Mesendoderm (in vitro differentiated cells): ENCODE data around the gene PPP1R12B.
A peak's percentile ranks its signal among the peaks of the same experiment; 100 is the strongest.
"Not testable (repeated sequence)": the region's sequence is repeated elsewhere in the genome, so short reads cannot be mapped to it uniquely, and the experiment has no call there.

ENCODE experiments used
- DNase-seq: peaks from one replicate; pipeline ENCODE4 v3.0.0; 2013
- H2AK5ac ChIP-seq: 2 replicates; pipeline ENCODE4 v1.6.1; 2013; ENCODE audit warnings: low read length, inconsistent platforms
- H2BK120ac ChIP-seq: 2 replicates; pipeline ENCODE4 v1.6.1; 2013; ENCODE audit warnings: low read depth, mild to moderate bottlenecking, low read length, moderate library complexity, mixed read lengths
- H2BK15ac ChIP-seq: replicated peaks from 2 replicates; pipeline ENCODE4 v1.6.1; 2013; ENCODE audit warnings: low read depth, mild to moderate bottlenecking, moderate library complexity
- H2BK5ac ChIP-seq: 2 replicates; pipeline ENCODE4 v1.6.1; 2013; ENCODE audit warnings: low read length, inconsistent platforms
- H3K18ac ChIP-seq: 2 replicates; pipeline ENCODE4 v1.6.1; 2013; ENCODE audit warnings: mild to moderate bottlenecking, low read length, mixed read lengths
- H3K23ac ChIP-seq: one replicate; pipeline ENCODE4 v1.6.1; 2013; ENCODE audit warnings: low read length
- H3K27ac ChIP-seq: 2 replicates; pipeline ENCODE4 v1.5.1; 2013; ENCODE audit warnings: low read depth, mild to moderate bottlenecking, inconsistent platforms, low read length, moderate library complexity
- H3K27me3 ChIP-seq: 2 replicates; pipeline ENCODE4 v1.6.1; 2013; ENCODE audit warnings: low read length, control low read depth, mild to moderate bottlenecking, inconsistent platforms; ENCODE audit not compliant: insufficient read depth, poor library complexity
- H3K36me3 ChIP-seq: 2 replicates; pipeline ENCODE4 v1.6.1; 2013; ENCODE audit warnings: low read length, inconsistent platforms; ENCODE audit not compliant: control insufficient read depth, insufficient read depth
- H3K4ac ChIP-seq: one replicate; pipeline ENCODE4 v1.6.1; 2013; ENCODE audit warnings: low read depth, mild to moderate bottlenecking, low read length, moderate library complexity
- H3K4me1 ChIP-seq: 2 replicates; pipeline ENCODE4 v1.6.1; 2013; ENCODE audit warnings: low read depth, low read length, inconsistent platforms; ENCODE audit not compliant: control insufficient read depth
- H3K4me2 ChIP-seq: 2 replicates; pipeline ENCODE4 v1.6.1; 2013; ENCODE audit warnings: low read length
- H3K4me3 ChIP-seq: 2 replicates; pipeline ENCODE4 v1.5.1; 2013; ENCODE audit warnings: mild to moderate bottlenecking, low read length
- H3K56ac ChIP-seq: one replicate; pipeline ENCODE4 v1.6.1; 2013; ENCODE audit warnings: low read length
- H3K79me1 ChIP-seq: 2 replicates; pipeline ENCODE4 v1.6.1; 2013; ENCODE audit warnings: low read length, inconsistent platforms
- H3K79me2 ChIP-seq: 2 replicates; pipeline ENCODE4 v1.6.1; 2013; ENCODE audit warnings: mild to moderate bottlenecking, low read length; ENCODE audit not compliant: control insufficient read depth, insufficient read depth
- H3K9ac ChIP-seq: 2 replicates; pipeline ENCODE4 v1.6.1; 2013; ENCODE audit warnings: low read length, inconsistent platforms
- H4K5ac ChIP-seq: one replicate; pipeline ENCODE4 v1.6.1; 2013; ENCODE audit warnings: low read length
- H4K8ac ChIP-seq: one replicate; pipeline ENCODE4 v1.6.1; 2013; ENCODE audit warnings: low read depth, mild to moderate bottlenecking, control low read depth, low read length, moderate library complexity
- WGBS: extraction: QIAGEN DNeasy Blood & Tissue Kit; methylation state at CpG from one replicate; pipeline ENCODE4 v1.1.7; 2013; ENCODE audit warnings: low lambda C conversion rate, missing lambda C conversion rate; ENCODE audit not compliant: insufficient coverage; ENCODE audit errors: extremely low coverage; 5-methylcytosine and 5-hydroxymethylcytosine counted together

The PPP1R12B gene

DNA sequence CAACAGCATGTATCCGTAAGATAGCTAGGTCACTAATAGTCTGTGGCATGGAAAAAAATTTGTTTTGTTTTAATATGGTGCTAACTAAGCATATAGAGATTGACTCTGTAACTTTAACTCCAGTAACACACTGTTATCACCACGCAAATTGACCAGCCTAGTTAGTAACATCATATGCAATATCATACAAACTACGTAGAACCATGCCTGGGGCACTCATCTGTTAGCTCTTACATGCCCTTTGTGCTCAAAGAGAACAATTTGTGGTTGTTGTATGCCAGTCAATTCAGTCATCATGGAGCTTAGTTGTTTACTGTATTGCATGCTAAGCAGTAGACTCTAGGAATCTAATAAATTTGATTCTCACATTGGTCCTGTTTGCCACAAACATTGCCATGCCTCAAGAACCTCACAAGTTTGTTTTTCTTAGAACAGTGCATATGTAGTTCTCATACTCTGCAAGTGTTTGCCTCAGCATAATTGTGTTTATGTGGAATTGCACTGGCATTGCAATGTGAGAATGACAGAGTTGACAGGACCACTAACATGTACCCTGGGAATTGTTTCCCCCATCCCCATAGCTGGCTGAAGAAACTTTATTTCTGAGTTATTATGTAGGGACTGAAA is 179.7 kb downstream of the PPP1R12B start:
- H3K56ac ChIP-seq, H4K5ac ChIP-seq, H3K4ac ChIP-seq, H3K23ac ChIP-seq, H3K4me3 ChIP-seq, H4K8ac ChIP-seq, H3K18ac ChIP-seq, H3K79me2 ChIP-seq, H3K4me1 ChIP-seq, H3K79me1 ChIP-seq, H2BK120ac ChIP-seq, H2BK15ac ChIP-seq, H3K27ac ChIP-seq, H3K9ac ChIP-seq, H3K4me2 ChIP-seq, H3K27me3 ChIP-seq, DNase-seq, H3K36me3 ChIP-seq, H2BK5ac ChIP-seq, H2AK5ac ChIP-seq: not testable (repeated sequence)
- WGBS = no CpG with 5 or more reads among the region's 3 CpGs

- not testable (repeated sequence) for H3K4ac ChIP-seq, H3K36me3 ChIP-seq, H3K18ac ChIP-seq, H3K9ac ChIP-seq, H2BK120ac ChIP-seq, H4K5ac ChIP-seq, H2AK5ac ChIP-seq, H3K56ac ChIP-seq, H4K8ac ChIP-seq, DNase-seq, H3K4me3 ChIP-seq, H2BK15ac ChIP-seq, H3K27me3 ChIP-seq, H3K79me2 ChIP-seq, H3K4me2 ChIP-seq, H3K27ac ChIP-seq, H2BK5ac ChIP-seq, H3K23ac ChIP-seq, H3K4me1 ChIP-seq, H3K79me1 ChIP-seq
- no CpG with 5 or more reads among the region's 1 CpG for WGBS
These were observed 182.2 kb downstream of the PPP1R12B start for GRCh38 chr1:202530686-202531085.

GRCh38 chr1:202531472-202531811 is 182.9 kb downstream of the PPP1R12B start:
- Histone ChIP-seq H3K4me3 (no peak overlapping the region), H3K27ac (no peak overlapping the region)

DNA sequence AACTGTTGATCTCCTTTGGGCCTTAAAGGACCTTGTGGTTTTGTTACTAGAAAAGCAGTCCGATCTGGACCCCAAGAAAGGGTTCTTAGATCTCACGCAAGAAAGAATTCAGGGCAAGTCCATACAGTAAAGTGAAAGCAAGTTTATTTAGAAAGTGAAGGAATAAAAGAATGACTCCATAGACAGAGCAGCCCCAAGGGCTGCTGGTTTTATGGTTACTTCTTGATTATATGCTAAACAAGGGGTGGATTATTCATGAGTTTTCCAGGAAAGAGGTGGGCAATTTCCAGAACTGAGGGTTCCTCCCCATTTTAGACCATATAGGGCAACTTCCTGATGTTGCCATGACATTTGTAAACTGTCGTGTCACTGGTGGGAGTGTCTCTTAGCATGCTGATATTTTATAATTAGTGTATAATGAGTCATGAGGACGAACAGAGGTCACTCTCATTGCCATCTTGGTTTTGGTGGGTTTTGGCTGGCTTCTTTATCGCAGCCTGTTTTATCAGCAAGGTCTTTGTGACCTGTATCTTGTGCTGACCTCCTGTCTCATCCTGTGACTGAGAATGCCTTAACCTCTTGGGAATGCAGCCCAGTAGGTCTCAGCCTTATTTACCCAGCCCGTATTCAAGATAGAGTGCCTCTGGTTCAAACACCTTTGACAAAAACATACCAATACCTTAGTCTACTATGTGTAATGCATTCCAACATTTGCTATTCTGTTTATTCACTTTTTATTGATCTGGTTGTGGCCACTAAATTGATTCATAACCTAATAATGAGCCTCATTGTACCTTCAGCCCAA is 183.5 kb downstream of the PPP1R12B start:
- not testable (repeated sequence) for H2AK5ac ChIP-seq, H3K79me1 ChIP-seq, H4K8ac ChIP-seq, H3K56ac ChIP-seq, H3K4me2 ChIP-seq, H3K27me3 ChIP-seq, H2BK120ac ChIP-seq, H3K4me1 ChIP-seq, H3K9ac ChIP-seq, H3K4me3 ChIP-seq, H3K4ac ChIP-seq, H3K36me3 ChIP-seq, H4K5ac ChIP-seq, H2BK5ac ChIP-seq, H3K79me2 ChIP-seq, H3K23ac ChIP-seq, H2BK15ac ChIP-seq, H3K18ac ChIP-seq, H3K27ac ChIP-seq
- peak; percentile 85 for DNase-seq
- WGBS = no CpG with 5 or more reads among the region's 6 CpGs

More at GRCh38 chr1:202531472-202531811, 182.9 kb downstream of the PPP1R12B start:
- Histone ChIP-seq H3K4ac (no peak overlapping the region), H3K23ac (no peak overlapping the region), H2BK5ac (no peak overlapping the region), H3K18ac (no peak overlapping the region), H3K4me1 (no peaks in the 10 kb centered on the region), H2AK5ac (no peak overlapping the region), H4K8ac (no peak overlapping the region), H4K5ac (no peak overlapping the region), H3K79me2 (no peaks in the 10 kb centered on the region), H3K27me3 (no peaks in the 10 kb centered on the region), H3K79me1 (no peaks in the 10 kb centered on the region), H3K36me3 (no peaks in the 10 kb centered on the region), H3K4me2 (no peak overlapping the region), H2BK15ac (no peak overlapping the region), H3K56ac (no peak overlapping the region), H3K9ac (no peak overlapping the region), H2BK120ac (no peak overlapping the region)
- WGBS = no CpG with 5 or more reads among the region's 1 CpG
- DNase-seq = no peak

GRCh38 chr1:202539166-202539574 is 190.7 kb downstream of the PPP1R12B start:
- H3K4me1 ChIP-seq, H3K27me3 ChIP-seq, H2BK120ac ChIP-seq, H3K18ac ChIP-seq, H3K27ac ChIP-seq, H3K56ac ChIP-seq, H3K79me2 ChIP-seq, H3K79me1 ChIP-seq, H4K8ac ChIP-seq, H3K4me2 ChIP-seq, H2BK15ac ChIP-seq, H2AK5ac ChIP-seq, H2BK5ac ChIP-seq, H3K4ac ChIP-seq, H4K5ac ChIP-seq, H3K9ac ChIP-seq, H3K4me3 ChIP-seq, H3K36me3 ChIP-seq: not testable (repeated sequence)
- peak; percentile 67 for DNase-seq
- no CpG with 5 or more reads among the region's 5 CpGs for WGBS
- H3K23ac ChIP-seq = peak overlapping the region; percentile 45
